H1 (cell line): ENCODE measurements around the gene SSU72.

ENCODE experiments used
- CHD2 ChIP-seq: IDR thresholded peaks from 2 replicates; pipeline ENCODE4 v1.6.1; 2012; ENCODE audit warnings: low read length, improper control_type of control experiment
- CTCF ChIP-seq, 3 experiments: IDR thresholded peaks; 1 replicate in 2 of 3; 2 replicates in 1 of 3; pipeline versions ENCODE4 v1.5.1 to v1.6.1; 2011; ENCODE audit warnings: low read length in 3 of 3, mild to moderate bottlenecking in 3 of 3, inconsistent platforms in 2 of 3, low read depth in 1 of 3, moderate library complexity in 1 of 3; ENCODE audit not compliant: insufficient read depth in 1 of 3; ENCODE audit errors: control extremely low read depth in 1 of 3
- EZH2 ChIP-seq: fragments of 200-600 bp; sonication (generic); IDR thresholded peaks from 2 replicates; pipeline ENCODE4 v1.7.1; 2012; ENCODE audit warnings: low read depth, mild to moderate bottlenecking, moderate library complexity, low read length, inconsistent platforms; ENCODE audit not compliant: severe bottlenecking
- HDAC2 ChIP-seq, 2 experiments: fragments of 300-600 bp in 1 of 2; sonication (generic) in 1 of 2; IDR thresholded peaks; 2 replicates each; pipeline ENCODE4 v1.6.1; 2011 to 2012; ENCODE audit warnings: low read depth in 2 of 2, low read length in 2 of 2, mild to moderate bottlenecking in 2 of 2, moderate library complexity in 2 of 2, borderline replicate concordance in 1 of 2, inconsistent platforms in 1 of 2
- JUN ChIP-seq: IDR thresholded peaks from 2 replicates; pipeline ENCODE4 v1.6.1; 2011; ENCODE audit warnings: low read depth, mild to moderate bottlenecking, improper control_type of control experiment, low read length
- MAFK ChIP-seq: IDR thresholded peaks from 2 replicates; pipeline ENCODE4 v1.6.1; 2012; ENCODE audit warnings: low read depth, mild to moderate bottlenecking, improper control_type of control experiment, low read length
- POLR2A ChIP-seq, 2 experiments: IDR thresholded peaks; 1 replicate in 1 of 2; 2 replicates in 1 of 2; pipeline ENCODE4 v1.6.1; 2011; ENCODE audit warnings: low read depth in 2 of 2, low read length in 2 of 2, mild to moderate bottlenecking in 2 of 2; ENCODE audit errors: control extremely low read depth in 1 of 2
- SP1 ChIP-seq: IDR thresholded peaks from 2 replicates; pipeline ENCODE4 v1.6.1; 2011; ENCODE audit warnings: low read depth, low read length
- TAF1 ChIP-seq: IDR thresholded peaks from 2 replicates; pipeline ENCODE4 v1.6.1; 2011; ENCODE audit warnings: mild to moderate bottlenecking, low read depth, low read length
- TEAD4 ChIP-seq: IDR thresholded peaks from 2 replicates; pipeline ENCODE4 v1.6.1; 2012; ENCODE audit warnings: low read depth, low read length, inconsistent platforms, mixed read lengths

DNA sequence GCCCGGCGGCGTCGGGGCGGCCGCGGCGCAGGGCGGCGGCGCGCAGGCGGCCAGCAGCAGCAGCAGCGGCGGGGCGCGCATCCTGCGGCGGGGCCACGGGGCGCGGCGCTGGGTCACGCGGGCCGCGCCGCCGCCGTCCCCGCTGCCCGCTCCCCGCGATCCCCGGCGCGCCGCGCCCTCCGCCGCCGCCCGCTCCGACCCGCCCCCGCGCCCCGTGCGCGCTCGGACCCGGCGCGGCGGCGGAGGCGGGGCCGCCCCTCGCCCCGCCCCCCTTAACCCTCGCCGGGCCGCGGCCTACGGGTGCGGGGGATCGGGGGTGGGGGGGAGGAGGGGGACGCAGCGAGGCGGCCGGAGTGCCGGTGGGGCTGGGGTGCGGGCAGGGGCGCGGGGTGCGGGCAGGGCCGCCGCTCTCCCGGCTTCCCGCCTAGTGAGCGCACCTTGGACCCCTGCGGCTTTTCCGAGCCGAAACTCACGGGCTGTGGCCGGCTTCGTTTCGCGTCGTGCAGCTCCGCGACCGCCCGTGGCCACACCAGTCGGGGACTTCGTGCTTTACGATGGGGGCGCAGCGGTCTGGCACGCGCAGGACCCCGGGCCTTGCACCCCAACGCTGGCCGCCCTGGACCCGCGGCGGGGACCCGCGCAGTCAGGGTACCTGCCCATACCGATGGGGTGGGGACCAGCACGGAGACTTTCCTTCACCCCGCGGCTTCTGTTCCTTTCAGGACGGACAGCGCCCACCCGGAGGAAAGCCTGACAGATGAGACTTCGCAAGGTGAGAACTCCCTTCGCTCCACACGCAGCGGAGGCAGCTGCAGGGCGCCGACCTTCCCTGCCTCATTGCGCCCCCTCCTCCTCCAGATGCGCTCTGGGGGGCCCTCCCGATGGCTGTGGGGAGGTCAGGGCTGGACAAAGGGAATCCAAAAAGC, 25.5 kb upstream of the SSU72 start, which contains the start of gene FNDC10:
- TF ChIP-seq CTCF (IDR thresholded peaks at IDR 0.05; ENCODE audit: control extremely low read depth in 1 of 3, insufficient read depth in 1 of 3, low read depth in 1 of 3, low read length in 3 of 3) = no peak
- no peak for TF ChIP-seq EZH2
- no peak for TF ChIP-seq MAFK
- TF ChIP-seq SP1 = no peak
- no peak for TF ChIP-seq CHD2
- no peak for TF ChIP-seq JUN
- no peak for TF ChIP-seq TAF1
- TF ChIP-seq POLR2A (IDR thresholded peaks at IDR 0.05; ENCODE audit: control extremely low read depth in 1 of 2, low read depth in 2 of 2, low read length in 2 of 2) = no peak
- no peak; a peak in 1 of 4 replicates for TF ChIP-seq HDAC2 (IDR thresholded peaks at IDR 0.05; ENCODE audit: borderline replicate concordance in 1 of 2, low read depth in 2 of 2, low read length in 2 of 2)
- no peak for TF ChIP-seq TEAD4
